OCI-LY1 (cell line): ENCODE results near the gene ZNF467.

Source experiments
- H2AFZ ChIP-seq: fragments of 200-600 bp; sonication (generic), shearing (Covaris generic); 2 replicates; pipeline ENCODE4 v1.6.0; 2014; ENCODE audit warnings: antibody characterized with exemption, mild to moderate bottlenecking, low read length
- H3F3A ChIP-seq: fragments of 200-600 bp; sonication (generic), shearing (Covaris generic); 2 replicates; pipeline ENCODE4 v1.6.0; 2014; ENCODE audit warnings: mild to moderate bottlenecking, antibody characterized with exemption, low read length, moderate library complexity; ENCODE audit not compliant: insufficient read depth
- H3K27ac ChIP-seq: fragments of 200-600 bp; sonication (generic); 2 replicates; pipeline ENCODE4 v1.5.1; 2014; ENCODE audit warnings: low read length, mixed run types, mild to moderate bottlenecking, low read depth; ENCODE audit not compliant: poor library complexity, severe bottlenecking
- H3K27me3 ChIP-seq: fragments of 200-600 bp; sonication (generic); 2 replicates; pipeline ENCODE4 v1.6.0; 2014; ENCODE audit warnings: antibody characterized with exemption, mild to moderate bottlenecking, low read length, moderate library complexity; ENCODE audit not compliant: insufficient read depth
- H3K36me3 ChIP-seq: fragments of 200-600 bp; sonication (generic); 2 replicates; pipeline ENCODE4 v1.6.1; 2014; ENCODE audit warnings: mild to moderate bottlenecking, antibody characterized with exemption, low read length, moderate library complexity, mixed read lengths; ENCODE audit not compliant: insufficient read depth
- H3K4me1 ChIP-seq: fragments of 200-600 bp; sonication (generic); 2 replicates; pipeline ENCODE4 v1.5.1; 2014; ENCODE audit warnings: mild to moderate bottlenecking, low read length, moderate library complexity; ENCODE audit not compliant: insufficient read depth, severe bottlenecking
- H3K4me2 ChIP-seq: fragments of 200-600 bp; sonication (generic), shearing (Covaris generic); 2 replicates; pipeline ENCODE4 v1.6.1; 2014; ENCODE audit warnings: low read length
- H3K4me3 ChIP-seq: fragments of 200-600 bp; sonication (generic); 2 replicates; pipeline ENCODE4 v1.5.1; 2014; ENCODE audit warnings: low read length, low read depth, mild to moderate bottlenecking, mixed read lengths; ENCODE audit not compliant: poor library complexity, severe bottlenecking
- H3K79me2 ChIP-seq: fragments of 200-600 bp; shearing (Covaris generic); 2 replicates; pipeline ENCODE4 v1.6.1; 2016; ENCODE audit warnings: mixed run types, low read length, mixed read lengths; ENCODE audit not compliant: insufficient read depth
- H3K9ac ChIP-seq: fragments of 200-600 bp; sonication (generic), shearing (Covaris generic); 2 replicates; pipeline ENCODE4 v1.6.1; 2014; ENCODE audit warnings: mild to moderate bottlenecking, low read length, mixed read lengths
- H3K9me2 ChIP-seq: fragments of 200-600 bp; sonication (generic), shearing (Covaris generic); 2 replicates; pipeline ENCODE4 v1.6.1; 2014; ENCODE audit warnings: low read depth, mild to moderate bottlenecking, low read length, mixed read lengths
- H3K9me3 ChIP-seq: fragments of 200-600 bp; shearing (Covaris generic); 2 replicates; pipeline ENCODE4 v1.6.1; 2014; ENCODE audit warnings: low read length, mixed read lengths
- H4K20me1 ChIP-seq: fragments of 200-600 bp; sonication (generic), shearing (Covaris generic); 2 replicates; pipeline ENCODE4 v1.6.0; 2016; ENCODE audit warnings: mild to moderate bottlenecking, low read length; ENCODE audit not compliant: insufficient read depth
- CTCF ChIP-seq: fragments of 200-600 bp; sonication (generic), shearing (Covaris generic); IDR thresholded peaks from 2 replicates; pipeline ENCODE4 v1.5.1; 2017; ENCODE audit warnings: mild to moderate bottlenecking, antibody characterized with exemption, low read length, moderate library complexity, mixed read lengths
- EZH2 ChIP-seq: fragments of 200-600 bp; sonication (generic), shearing (Covaris generic); IDR thresholded peaks from 2 replicates; pipeline ENCODE4 v1.8.0; 2017; ENCODE audit warnings: borderline replicate concordance, mixed run types, mild to moderate bottlenecking, antibody characterized with exemption, low read length, moderate library complexity, mixed read lengths

ZNF467 gene

GRCh38 chr7:149722356-149722957 is 50.9 kb downstream of the ZNF467 start:
- Histone ChIP-seq H3K27me3 (no peaks in the 10 kb centered on the region), H3K27ac (no peak overlapping the region), H3F3A (no peaks in the 10 kb centered on the region), H3K9me2 (no peaks in the 10 kb centered on the region), H3K36me3 (peaks cover 36% of the 10 kb centered on the region; the same call in 1 of the 2 replicates), H2AFZ (no peak overlapping the region), H4K20me1 (no peaks in the 10 kb centered on the region), H3K4me3 (no peak overlapping the region), H3K4me2 (no peak overlapping the region), H3K79me2 (no peaks in the 10 kb centered on the region), H3K9me3 (no peaks in the 10 kb centered on the region), H3K4me1 (no peaks in the 10 kb centered on the region), H3K9ac (no peak overlapping the region)
- TF ChIP-seq EZH2 (no peak), CTCF (no peak)

GRCh38 chr7:149721084-149721601 is 52.2 kb downstream of the ZNF467 start:
- Histone ChIP-seq H3K79me2 (no peaks in the 10 kb centered on the region), H3K9ac (no peak overlapping the region), H3K4me3 (no peak overlapping the region), H3K27me3 (no peaks in the 10 kb centered on the region), H3K36me3 (peaks cover 36% of the 10 kb centered on the region; the same call in 1 of the 2 replicates), H4K20me1 (no peaks in the 10 kb centered on the region), H2AFZ (no peak overlapping the region), H3K27ac (no peak overlapping the region), H3K9me2 (no peaks in the 10 kb centered on the region), H3K9me3 (no peaks in the 10 kb centered on the region), H3K4me1 (peaks cover under 1% of the 10 kb centered on the region), H3F3A (no peaks in the 10 kb centered on the region), H3K4me2 (no peak overlapping the region)
- TF ChIP-seq CTCF: no peak
- no peak for TF ChIP-seq EZH2

- H3K9me3 ChIP-seq: no peaks in the 10 kb centered on the region
Observed at GRCh38 chr7:149720372-149721083, 52.9 kb downstream of the ZNF467 start.

More at GRCh38 chr7:149720372-149721083, 52.9 kb downstream of the ZNF467 start:
- Histone ChIP-seq H3K9me2 (no peaks in the 10 kb centered on the region), H3K4me2 (no peak overlapping the region), H3F3A (no peaks in the 10 kb centered on the region), H3K27ac (no peak overlapping the region), H3K79me2 (no peaks in the 10 kb centered on the region), H3K36me3 (peaks cover 36% of the 10 kb centered on the region; the same call in 1 of the 2 replicates), H3K27me3 (no peaks in the 10 kb centered on the region), H4K20me1 (no peaks in the 10 kb centered on the region), H3K4me3 (no peak overlapping the region), H3K4me1 (peaks cover 7% of the 10 kb centered on the region), H2AFZ (no peak overlapping the region), H3K9ac (no peak overlapping the region)
- no peak for TF ChIP-seq CTCF
- no peak for TF ChIP-seq EZH2
